HepG2 (cell line): ENCODE data around the gene CMAS. TPM values are rescaled to one million over a fixed set of nuclear protein-coding genes. Genes with fewer than 3 reads are reported as not detected.

Experiments used
- ADNP ChIP-seq: sonication (generic); formaldehyde crosslinking; IDR thresholded peaks from 2 replicates; pipeline ENCODE4 v1.4.0; 2020; ENCODE audit warnings: missing genetic modification reagents
- AHDC1 ChIP-seq: sonication (generic); formaldehyde crosslinking; IDR thresholded peaks from 2 replicates; pipeline ENCODE4 v1.5.1; 2020; ENCODE audit warnings: mild to moderate bottlenecking, missing genetic modification reagents, borderline replicate concordance
- EHMT2 ChIP-seq: fragments of 200-600 bp; sonication (generic); IDR thresholded peaks from 2 replicates; pipeline ENCODE4 v1.7.0; 2017; ENCODE audit warnings: antibody characterized with exemption, low read depth, low read length, borderline replicate concordance
- GATAD1 ChIP-seq: IDR thresholded peaks from 2 replicates; pipeline ENCODE4 v1.6.1; 2016; ENCODE audit warnings: missing genetic modification reagents, missing compliant biosample characterization
- HNRNPUL1 ChIP-seq: fragments of 200-400 bp; formaldehyde crosslinking; IDR thresholded peaks from 2 replicates; pipeline ENCODE4 v1.6.1; 2017; ENCODE audit warnings: low read depth, mild to moderate bottlenecking, low read length, moderate library complexity
- NFIC ChIP-seq: IDR thresholded peaks from 2 replicates; pipeline ENCODE4 v1.6.1; 2012; ENCODE audit warnings: mild to moderate bottlenecking, low read length, inconsistent platforms
- NR1H2 ChIP-seq: sonication (generic); formaldehyde crosslinking; IDR thresholded peaks from 2 replicates; pipeline ENCODE4 v1.8.1; 2022; ENCODE audit warnings: low read depth, missing genetic modification reagents, borderline replicate concordance
- PCBP2 ChIP-seq: fragments of 200-400 bp; formaldehyde crosslinking; optimal IDR thresholded peaks from 2 replicates; pipeline ENCODE3; 2018; ENCODE audit warnings: low read length, low read depth; ENCODE audit not compliant: poor library complexity, severe bottlenecking
- PRDM10 ChIP-seq: sonication (generic); formaldehyde crosslinking; IDR thresholded peaks from 2 replicates; pipeline ENCODE4 v1.4.0; 2020; ENCODE audit warnings: low read depth, missing genetic modification reagents
- SYNCRIP ChIP-seq: fragments of 200-400 bp; formaldehyde crosslinking; IDR thresholded peaks from 2 replicates; pipeline ENCODE4 v1.6.1; 2018; ENCODE audit warnings: mild to moderate bottlenecking, low read depth, low read length; ENCODE audit not compliant: insufficient read depth
- TAF15 ChIP-seq: fragments of 200-400 bp; formaldehyde crosslinking; IDR thresholded peaks from one replicate; pipeline ENCODE4 v1.6.1; 2018; ENCODE audit warnings: mild to moderate bottlenecking, low read depth, low read length; ENCODE audit not compliant: poor library complexity, severe bottlenecking
- TFE3 ChIP-seq: IDR thresholded peaks from 2 replicates; pipeline ENCODE4 v1.6.1; 2016
- ZBTB20 ChIP-seq: sonication (generic); formaldehyde crosslinking; IDR thresholded peaks from 2 replicates; pipeline ENCODE4 v1.8.1; 2023; ENCODE audit warnings: missing genetic modification reagents, low read depth, mild to moderate bottlenecking, borderline replicate concordance
- ZC3H4 ChIP-seq: sonication (generic); formaldehyde crosslinking; IDR thresholded peaks from 2 replicates; pipeline ENCODE4 v1.4.0; 2020; ENCODE audit warnings: missing genetic modification reagents, borderline replicate concordance
- ZNF652 ChIP-seq: IDR thresholded peaks from 2 replicates; pipeline ENCODE4 v1.6.1; 2016; ENCODE audit warnings: low read depth, borderline replicate concordance
- ZNF761 ChIP-seq: sonication (generic); formaldehyde crosslinking; conservative IDR thresholded peaks from 2 replicates; pipeline ENCODE4 v1.4.0; 2020; ENCODE audit warnings: mild to moderate bottlenecking, missing genetic modification reagents
- ZNF766 ChIP-seq: sonication (generic); formaldehyde crosslinking; IDR thresholded peaks from 2 replicates; pipeline ENCODE4 v1.5.0; 2020; ENCODE audit warnings: missing genetic modification reagents, borderline replicate concordance
- polyA plus RNA-seq, 8 experiments: library from polyadenylated mRNA; depleted of rRNA in 3 of 8; stranded (reverse) in 7 of 8; unstranded in 1 of 8; fragments of >200 nt; fragmentation: Illumina TruSeq in 4 of 8; extraction: Trizol in 4 of 8; gene quantifications; 2 replicates each; pipeline versions ENCODE4 v1.2.1 to v1.2.3, GENCODE V29; 2011 to 2016; ENCODE audit warnings: low read depth in 4 of 8, missing spikeins in 1 of 8, mixed read lengths in 1 of 8; ENCODE audit not compliant: insufficient read depth in 1 of 8
- total RNA-seq, 5 experiments: library from RNA; depleted of rRNA; stranded (reverse); fragments of >200 nt; fragmentation: Illumina TruSeq; extraction: Trizol; gene quantifications; 2 replicates each; pipeline ENCODE4 v1.2.3, GENCODE V29; 2016; ENCODE audit warnings: low read depth in 1 of 5

The CMAS gene
- total and polyA plus RNA-seq, 2 of the 13 experiments (the other 11 are each of a cell fraction or from before 2014, with no cell fraction given) = 14.0 to 21.3 TPM

- TF ChIP-seq ADNP = no peak
- TF ChIP-seq PCBP2 = no peak
- TF ChIP-seq NFIC = no peak
- TF ChIP-seq TFE3 (CRISPR knock-in tag) = 0 out of 2 replicates have a peak, but pooled peaks have one; percentile 5
- no peak; the same call in 1 of the 2 replicates for TF ChIP-seq GATAD1 (CRISPR knock-in tag)
- no peak; the same call in 1 of the 2 replicates for TF ChIP-seq ZNF766 (CRISPR knock-in tag)
- TF ChIP-seq HNRNPUL1 = no peak
- TF ChIP-seq TAF15 = no peak
- no peak for TF ChIP-seq EHMT2
- TF ChIP-seq NR1H2 (CRISPR knock-in tag) = no peak
- no peak for TF ChIP-seq ZNF761 (CRISPR knock-in tag)
- no peak for TF ChIP-seq AHDC1
- TF ChIP-seq PRDM10 (CRISPR knock-in tag) = 0 out of 2 replicates have a peak, but pooled peaks have one; percentile 19
- TF ChIP-seq SYNCRIP = no peak
- TF ChIP-seq ZNF652 (CRISPR knock-in tag) = no peak
- no peak for TF ChIP-seq ZBTB20 (CRISPR knock-in tag)
- no peak for TF ChIP-seq ZC3H4 (CRISPR knock-in tag)
These were observed at the start of gene CMAS (continued) for GRCh38 chr12:22046090-22046967.
